ENCODE results near the gene GAMT.

GAMT gene

GRCh38 chr19:1417681-1418495 lies 16.5 kb upstream of the GAMT start:
- no peak for DNase-seq

- DNase-seq = no peak
Measured at GRCh38 chr19:1417145-1417544, 15.8 kb upstream of the GAMT start.

GRCh38 chr19:1416014-1416841 lies 14.9 kb upstream of the GAMT start:
- DNase-seq = no peak

GRCh38 chr19:1412995-1413800 lies 11.9 kb upstream of the GAMT start:
- DNase-seq = no peak

- no peak for DNase-seq
Measured at GRCh38 chr19:1412323-1412923, 11.1 kb upstream of the GAMT start.

- DNase-seq = peak; percentile 53
Measured at GRCh38 chr19:1411255-1412191, 10.2 kb upstream of the GAMT start.

- DNase-seq = no peak
Measured at GRCh38 chr19:1410789-1411188, 9.4 kb upstream of the GAMT start.

GRCh38 chr19:1410136-1410786 lies 8.9 kb upstream of the GAMT start:
- DNase-seq = peak; percentile 24

- no peak for DNase-seq
Measured at GRCh38 chr19:1409204-1410005, 8.1 kb upstream of the GAMT start.

GRCh38 chr19:1408300-1409203 lies 7.2 kb upstream of the GAMT start:
- DNase-seq = peak; percentile 70

GRCh38 chr19:1407528-1408299 lies 6.4 kb upstream of the GAMT start, which contains the start of gene DAZAP1:
TSS of gene DAZAP1 (plus strand) at chr19:1407586. CDS start at chr19:1407774, 188 bp downstream.
- DNase-seq = peak; percentile 41

GRCh38 chr19:1406774-1407527 lies 5.6 kb upstream of the GAMT start:
- peak; percentile 99 for DNase-seq

GRCh38 chr19:1402411-1403070 lies 1.2 kb upstream of the GAMT start:
- DNase-seq = no peak

GRCh38 chr19:1401889-1402217 lies 511 bp upstream of the GAMT start:
- no peak for DNase-seq

GRCh38 chr19:1400281-1401137 lies 833 bp downstream of the GAMT start:
- DNase-seq = no peak

- DNase-seq = no peak
Measured at GRCh38 chr19:1399745-1400144, 1.6 kb downstream of the GAMT start.

Measured in CD4-positive, alpha-beta T cell treated with Interleukin-10 for 1 hour (primary cell).